Measurements from ENCODE around the gene KLHL26. TPM values are rescaled to one million over a fixed set of nuclear protein-coding genes. Genes with fewer than 3 reads are reported as not detected.

The KLHL26 gene
- total and polyA plus RNA-seq, 9 of the 15 experiments (the other 6 are each of a cell fraction or from before 2014, with no cell fraction given) = 0.13 to 13.3 (median 1.4) TPM

DNA sequence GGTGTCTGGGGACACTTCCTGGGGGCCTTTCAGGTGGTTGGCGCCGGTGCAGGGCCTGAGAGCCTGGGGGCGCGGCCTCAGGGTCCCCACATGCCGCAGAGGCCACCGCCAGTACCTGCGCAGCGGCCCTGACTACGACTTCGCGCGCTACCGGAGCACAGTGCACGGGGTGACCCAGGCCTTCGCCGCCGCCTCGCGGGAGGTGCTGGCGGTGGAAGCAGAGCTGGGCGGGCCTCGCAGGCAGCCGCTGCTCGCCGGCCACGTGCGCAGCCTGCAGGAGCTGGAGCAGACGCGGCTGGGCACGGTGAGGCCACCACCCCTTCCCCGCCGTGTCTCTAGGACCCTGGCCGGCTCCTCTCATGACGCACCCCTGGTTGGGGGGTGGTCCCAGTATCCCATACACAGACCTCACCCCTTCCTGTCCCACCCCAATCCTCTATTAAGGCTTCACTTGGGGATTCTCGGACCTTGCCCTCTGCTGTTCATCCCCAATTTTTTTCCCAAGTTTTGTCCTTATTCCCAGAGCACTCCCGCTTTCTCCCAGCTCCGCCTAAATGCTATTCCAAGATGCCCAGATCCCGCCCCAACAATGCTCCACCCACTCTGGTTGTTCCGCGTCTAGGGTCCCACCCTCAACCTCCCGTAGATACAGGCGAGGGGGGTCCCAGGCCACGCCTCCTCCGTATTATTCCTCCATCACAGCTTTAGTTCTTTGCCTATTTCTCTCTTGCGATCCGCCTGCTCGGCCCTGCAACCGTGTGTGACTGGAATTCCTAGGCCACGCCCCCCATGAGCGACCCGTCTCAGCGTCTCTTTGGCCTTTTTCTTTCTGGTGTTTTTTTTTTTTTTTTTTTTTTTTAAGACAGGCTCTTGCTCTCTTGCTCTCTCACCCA, 47.2 kb upstream of the KLHL26 start (continued):
- TF ChIP-seq RBFOX2 (IDR thresholded peaks at IDR 0.05; ENCODE audit: low read depth, low read length) (peak; percentile 68), ZNF584 (CRISPR knock-in tag; IDR thresholded peaks at IDR 0.05; ENCODE audit: low read depth) (no peak), MAFG (tag; conservative IDR thresholded peaks at IDR 0.05) (no peak), HNRNPH1 (optimal IDR thresholded peaks at IDR 0.05; ENCODE audit: low read depth, low read length) (no peak), BCOR (IDR thresholded peaks at IDR 0.05) (no peak), SRSF9 (IDR thresholded peaks at IDR 0.05; ENCODE audit: borderline replicate concordance, low read depth, low read length) (no peak), TSC22D4 (tag; IDR thresholded peaks at IDR 0.05) (no peak), ZNF324 (CRISPR knock-in tag; IDR thresholded peaks at IDR 0.05) (no peak), SP1 (CRISPR knock-in tag; IDR thresholded peaks at IDR 0.05) (no peak), CHD1 (IDR thresholded peaks at IDR 0.05; ENCODE audit: low read length) (no peak), HMGN3 (IDR thresholded peaks at IDR 0.05; ENCODE audit: borderline replicate concordance, extremely low read depth, insufficient read length, low read depth, low read length) (peak; percentile 5), SIRT6 (IDR thresholded peaks at IDR 0.05; ENCODE audit: low read depth, low read length) (no peak), ZNF764 (CRISPR knock-in tag; IDR thresholded peaks at IDR 0.05; ENCODE audit: low read depth) (no peak), ETV6 (IDR thresholded peaks at IDR 0.05; ENCODE audit: borderline replicate concordance in 1 of 2, low read depth in 2 of 2, low read length in 1 of 2) (peak in 1 of 2 experiments; percentile 20; a peak in 1 of 4 replicates), ETV6 (CRISPR knock-in tag; IDR thresholded peaks at IDR 0.05; ENCODE audit: borderline replicate concordance) (no peak), SP2 (IDR thresholded peaks at IDR 0.05; ENCODE audit: extremely low read depth, low read depth, low read length, poor library complexity, severe bottlenecking) (no peak), PHB2 (IDR thresholded peaks at IDR 0.05; ENCODE audit: low read depth) (0 out of 2 replicates have a peak, but pooled peaks have one; percentile 29), TEAD2 (tag; IDR thresholded peaks at IDR 0.05) (no peak), SMARCA5 (IDR thresholded peaks at IDR 0.05) (no peak)
- TF ChIP-seq, protein P1, sequence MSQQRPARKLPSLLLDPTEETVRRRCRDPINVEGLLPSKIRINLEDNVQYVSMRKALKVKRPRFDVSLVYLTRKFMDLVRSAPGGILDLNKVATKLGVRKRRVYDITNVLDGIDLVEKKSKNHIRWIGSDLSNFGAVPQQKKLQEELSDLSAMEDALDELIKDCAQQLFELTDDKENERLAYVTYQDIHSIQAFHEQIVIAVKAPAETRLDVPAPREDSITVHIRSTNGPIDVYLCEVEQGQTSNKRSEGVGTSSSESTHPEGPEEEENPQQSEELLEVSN (IDR thresholded peaks at IDR 0.05; ENCODE audit: borderline replicate concordance in 1 of 2, extremely low read depth in 1 of 2, insufficient read depth in 1 of 2, insufficient read length in 1 of 2, low read depth in 1 of 2, low read length in 1 of 2, poor library complexity in 1 of 2, severe bottlenecking in 1 of 2) = peak; percentile 99 to 100
- TF ChIP-seq, protein P2, sequence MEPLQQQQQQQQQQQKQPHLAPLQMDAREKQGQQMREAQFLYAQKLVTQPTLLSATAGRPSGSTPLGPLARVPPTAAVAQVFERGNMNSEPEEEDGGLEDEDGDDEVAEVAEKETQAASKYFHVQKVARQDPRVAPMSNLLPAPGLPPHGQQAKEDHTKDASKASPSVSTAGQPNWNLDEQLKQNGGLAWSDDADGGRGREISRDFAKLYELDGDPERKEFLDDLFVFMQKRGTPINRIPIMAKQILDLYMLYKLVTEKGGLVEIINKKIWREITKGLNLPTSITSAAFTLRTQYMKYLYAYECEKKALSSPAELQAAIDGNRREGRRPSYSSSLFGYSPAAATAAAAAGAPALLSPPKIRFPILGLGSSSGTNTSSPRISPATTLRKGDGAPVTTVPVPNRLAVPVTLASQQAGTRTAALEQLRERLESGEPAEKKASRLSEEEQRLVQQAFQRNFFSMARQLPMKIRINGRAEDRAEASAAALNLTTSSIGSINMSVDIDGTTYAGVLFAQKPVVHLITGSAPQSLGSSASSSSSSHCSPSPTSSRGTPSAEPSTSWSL (CRISPR knock-in tag; IDR thresholded peaks at IDR 0.05; ENCODE audit: borderline replicate concordance) = no peak
- TF ChIP-seq, protein P3, sequence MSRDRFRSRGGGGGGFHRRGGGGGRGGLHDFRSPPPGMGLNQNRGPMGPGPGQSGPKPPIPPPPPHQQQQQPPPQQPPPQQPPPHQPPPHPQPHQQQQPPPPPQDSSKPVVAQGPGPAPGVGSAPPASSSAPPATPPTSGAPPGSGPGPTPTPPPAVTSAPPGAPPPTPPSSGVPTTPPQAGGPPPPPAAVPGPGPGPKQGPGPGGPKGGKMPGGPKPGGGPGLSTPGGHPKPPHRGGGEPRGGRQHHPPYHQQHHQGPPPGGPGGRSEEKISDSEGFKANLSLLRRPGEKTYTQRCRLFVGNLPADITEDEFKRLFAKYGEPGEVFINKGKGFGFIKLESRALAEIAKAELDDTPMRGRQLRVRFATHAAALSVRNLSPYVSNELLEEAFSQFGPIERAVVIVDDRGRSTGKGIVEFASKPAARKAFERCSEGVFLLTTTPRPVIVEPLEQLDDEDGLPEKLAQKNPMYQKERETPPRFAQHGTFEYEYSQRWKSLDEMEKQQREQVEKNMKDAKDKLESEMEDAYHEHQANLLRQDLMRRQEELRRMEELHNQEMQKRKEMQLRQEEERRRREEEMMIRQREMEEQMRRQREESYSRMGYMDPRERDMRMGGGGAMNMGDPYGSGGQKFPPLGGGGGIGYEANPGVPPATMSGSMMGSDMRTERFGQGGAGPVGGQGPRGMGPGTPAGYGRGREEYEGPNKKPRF (IDR thresholded peaks at IDR 0.05; ENCODE audit: low read depth, low read length) = no peak
